Testis (tissue), 2 donors: Measurements from ENCODE around the gene DHDDS.

Experiments
- CTCF ChIP-seq, 3 experiments: fragments of 450-650 bp in 2 of 3; fragments of 200-600 bp in 1 of 3; sonication (generic) in 1 of 3; IDR thresholded peaks; one replicate each; pipeline ENCODE4 v1.5.1; 2016 to 2019; ENCODE audit warnings: antibody characterized with exemption in 3 of 3, mild to moderate bottlenecking in 2 of 3, moderate library complexity in 1 of 3
- POLR2A ChIP-seq: fragments of 450-650 bp; IDR thresholded peaks from one replicate; pipeline ENCODE4 v1.6.1; 2017; ENCODE audit warnings: antibody characterized with exemption, mild to moderate bottlenecking, moderate library complexity

- TF ChIP-seq CTCF (IDR thresholded peaks at IDR 0.05): no peak
- no peak for TF ChIP-seq POLR2A
Measured at GRCh38 chr1:26500488-26501175, 68.5 kb downstream of the DHDDS start.
